ENCODE results near the gene TVP23C. TPM values are rescaled to one million over a fixed set of nuclear protein-coding genes. Genes with fewer than 3 reads are reported as not detected.

The TVP23C gene
- total RNA-seq, 2 experiments from 2014 or later: 18.6 to 18.9 TPM

Other genes starting within 250 kb of the TVP23C start
- not detected for gene TEKT3, start 221.9 kb downstream of the TVP23C start, total RNA-seq
- gene CDRT4, start 95.9 kb downstream of the TVP23C start, total RNA-seq: 1 to 10 TPM; 6.1 to 6.2 TPM
- gene FBXW10B, start 56.2 kb upstream of the TVP23C start, total RNA-seq: under 1 TPM; 0.13 to 0.82 TPM
- 10 to 100 TPM in 1 of 2 experiments, 1 to 10 TPM in 1; 10.0 to 11.9 TPM for gene TRIM16, start 120.8 kb upstream of the TVP23C start, total RNA-seq
- gene ZNF286A, start 136.3 kb upstream of the TVP23C start, total RNA-seq: 10 to 100 TPM; 25.7 to 27.2 TPM
- gene TBC1D26, start 168.8 kb upstream of the TVP23C start, total RNA-seq: under 1 TPM in 1 of 2 experiments, not detected in 1; 0.23 TPM